ENCODE measurements around the gene TP53RK. TPM values are rescaled to one million over a fixed set of nuclear protein-coding genes. Genes with fewer than 3 reads are reported as not detected.

Gene TP53RK
- total and polyA plus RNA-seq, 2 experiments from 2014 or later = 24.2 to 26.0 TPM

GRCh38 chr20:46717818-46718541, 28.7 kb upstream of the TP53RK start:
- ATAC-seq (no peak), DNase-seq (ENCODE audit: low spot score) (no peak)
- Mint-ChIP-seq H3K27ac (no peak overlapping the region), H3K4me3 (no peak overlapping the region), H3K9me3 (peaks cover 15% of the 10 kb centered on the region; the same call in 2 of the 3 replicates), H3K36me3 (ENCODE audit: low read depth) (peaks cover 21% of the 10 kb centered on the region), H3K27me3 (ENCODE audit: insufficient read depth, low read depth, poor library complexity) (peaks cover 4% of the 10 kb centered on the region), H3K4me1 (peaks cover 9% of the 10 kb centered on the region; the same call in 2 of the 3 replicates)
- Histone ChIP-seq H3K79me2 (replicated peaks; ENCODE audit: insufficient read depth) (no peaks in the 10 kb centered on the region), H3F3A (replicated peaks; ENCODE audit: low read depth) (no peaks in the 10 kb centered on the region), H3K4me3 (no peak overlapping the region), H3K36me3 (ENCODE audit: insufficient read depth) (0 out of 2 replicates have a peak, but pooled peaks cover 2% of the 10 kb centered on the region), H4K20me1 (replicated peaks; ENCODE audit: insufficient read depth) (no peaks in the 10 kb centered on the region), H3K9me2 (ENCODE audit: insufficient read depth) (no peaks in the 10 kb centered on the region), H3K27me3 (ENCODE audit: insufficient read depth) (no peaks in the 10 kb centered on the region), H3K27ac (ENCODE audit: low read depth) (no peak overlapping the region), H3K4me1 (ENCODE audit: insufficient read depth) (no peaks in the 10 kb centered on the region), H2AFZ (no peak overlapping the region), H3K4me2 (no peak overlapping the region)
- TF ChIP-seq REST (IDR thresholded peaks at IDR 0.05; ENCODE audit: unreplicated experiment) = no peak
- TF ChIP-seq CREB1 (CRISPR knock-in tag; IDR thresholded peaks at IDR 0.05; ENCODE audit: low read depth) = no peak
- TF ChIP-seq NANOG (IDR thresholded peaks at IDR 0.05; ENCODE audit: borderline replicate concordance) = no peak
- TF ChIP-seq POLR2AphosphoS5 (IDR thresholded peaks at IDR 0.05; ENCODE audit: low read depth) = no peak
- TF ChIP-seq CTCF (conservative IDR thresholded peaks at IDR 0.05; ENCODE audit: low read depth in 2 of 2) = no peak
- TF ChIP-seq EZH2 (IDR thresholded peaks at IDR 0.05; ENCODE audit: low read depth, unreplicated experiment) = no peak
- no peak for TF ChIP-seq EZH2phosphoT487 (IDR thresholded peaks at IDR 0.05; ENCODE audit: unreplicated experiment)
- no peak for TF ChIP-seq JUNB (IDR thresholded peaks at IDR 0.05; ENCODE audit: unreplicated experiment)
- TF ChIP-seq ZNF114 (CRISPR knock-in tag; IDR thresholded peaks at IDR 0.05) = no peak
- no peak for TF ChIP-seq ZNF462 (CRISPR knock-in tag; IDR thresholded peaks at IDR 0.05)
- TF ChIP-seq ZNF331 (CRISPR knock-in tag; IDR thresholded peaks at IDR 0.05; ENCODE audit: low read depth) = no peak
- TF ChIP-seq ETS1 (IDR thresholded peaks at IDR 0.05) = no peak
- TF ChIP-seq STAT1 (IDR thresholded peaks at IDR 0.05; ENCODE audit: unreplicated experiment) = no peak
